NCI-H510A (cell line): ENCODE measurements around the gene GALK2.

ENCODE experiments used
- DNase-seq: peaks from one replicate; lab custom pipeline; 2025; lab: John Stamatoyannopoulos, UW

Gene GALK2

DNA sequence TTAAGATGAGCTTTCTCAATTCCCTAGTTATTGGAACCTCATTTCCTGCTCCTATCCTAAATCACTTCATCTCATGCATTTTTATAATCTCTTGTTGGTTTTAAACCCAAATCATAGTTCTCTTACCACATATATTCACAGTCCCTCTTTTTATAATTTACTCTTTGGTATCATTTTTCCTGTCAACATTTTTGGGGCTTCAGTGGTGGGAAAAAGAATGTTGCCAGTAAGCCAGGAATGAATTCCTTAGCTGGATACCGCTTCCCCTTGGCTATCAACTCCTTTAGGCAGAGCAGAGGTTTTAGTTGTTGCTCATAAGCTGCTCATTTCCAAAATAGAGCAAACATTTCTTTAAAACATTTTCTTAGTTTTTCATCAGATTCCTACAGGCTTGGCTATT, 112.3 kb downstream of the GALK2 start:
- no peak for DNase-seq

DNA sequence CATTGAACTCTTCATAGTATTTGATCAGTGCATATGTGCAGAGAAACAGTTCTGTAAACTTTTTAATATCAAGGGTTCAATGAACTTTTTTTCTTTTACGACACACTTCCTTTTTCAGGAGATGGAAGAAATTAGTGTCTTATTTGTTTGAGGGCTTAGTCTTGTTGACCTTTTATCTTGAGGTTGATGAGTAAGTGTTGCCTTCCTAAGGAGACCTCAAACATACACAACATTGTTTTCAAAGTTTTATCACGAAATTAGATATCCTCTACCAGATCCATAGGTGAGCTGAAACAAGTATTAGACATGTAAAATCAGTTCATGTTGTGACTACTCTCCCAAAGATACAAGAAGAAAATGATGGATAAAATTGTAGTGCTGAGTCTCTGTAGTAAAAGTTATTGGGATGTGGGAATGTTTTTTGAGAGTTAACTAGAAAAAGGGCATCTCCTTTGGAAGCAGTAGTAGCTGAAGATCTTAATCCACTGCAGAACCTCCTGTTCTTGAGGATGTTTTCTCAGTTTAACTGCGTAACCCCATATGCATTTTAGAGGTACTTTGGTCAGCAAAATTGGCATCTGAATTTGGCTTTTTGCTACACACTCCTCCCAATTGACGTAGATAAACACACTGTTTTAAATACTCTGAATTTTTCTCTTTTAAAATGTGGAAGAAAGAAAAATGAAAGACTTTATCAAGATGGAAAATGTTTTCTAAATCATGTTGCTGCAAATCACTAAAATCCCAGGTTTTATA, 116.8 kb downstream of the GALK2 start:
- DNase-seq, result no peak

DNA sequence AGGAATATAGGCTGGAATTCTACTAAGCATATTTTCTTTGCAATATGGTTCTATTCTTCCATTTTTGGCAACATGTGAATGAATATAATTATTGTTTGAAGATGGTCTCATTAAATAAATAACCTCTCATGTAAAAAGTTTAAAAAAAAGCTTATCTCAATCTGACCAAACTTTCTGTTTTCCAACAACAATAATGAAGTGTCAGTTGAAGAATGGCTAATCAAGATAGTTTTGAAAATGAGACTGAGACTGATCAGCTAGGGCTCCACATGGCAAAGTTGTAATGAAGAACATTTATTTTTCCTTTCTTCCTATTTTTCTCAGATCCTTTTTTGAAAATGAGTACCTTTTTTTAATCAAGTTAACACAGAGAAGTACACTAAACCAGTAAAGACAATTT, 117.4 kb downstream of the GALK2 start:
- DNase-seq, result no peak

DNA sequence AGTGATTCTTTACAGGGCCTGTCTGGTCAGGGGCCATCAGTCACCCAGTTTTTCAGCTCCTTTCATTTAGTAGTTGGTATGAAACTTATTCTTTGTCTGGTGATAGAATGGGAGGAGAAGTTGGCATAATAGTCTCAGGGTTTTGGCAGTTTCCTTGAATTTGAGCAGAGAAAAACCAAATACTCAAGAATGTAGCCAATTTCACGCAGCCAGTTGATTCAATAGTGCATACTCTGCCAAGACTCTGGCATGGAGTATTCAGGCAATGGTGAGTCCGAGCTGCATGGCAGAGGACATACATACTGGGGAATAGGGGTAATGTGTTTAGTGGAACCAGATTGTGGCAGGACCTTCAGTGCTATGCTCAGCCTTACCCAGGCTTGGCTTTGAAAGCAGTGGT, 118.3 kb downstream of the GALK2 start:
- DNase-seq, result no peak

DNA sequence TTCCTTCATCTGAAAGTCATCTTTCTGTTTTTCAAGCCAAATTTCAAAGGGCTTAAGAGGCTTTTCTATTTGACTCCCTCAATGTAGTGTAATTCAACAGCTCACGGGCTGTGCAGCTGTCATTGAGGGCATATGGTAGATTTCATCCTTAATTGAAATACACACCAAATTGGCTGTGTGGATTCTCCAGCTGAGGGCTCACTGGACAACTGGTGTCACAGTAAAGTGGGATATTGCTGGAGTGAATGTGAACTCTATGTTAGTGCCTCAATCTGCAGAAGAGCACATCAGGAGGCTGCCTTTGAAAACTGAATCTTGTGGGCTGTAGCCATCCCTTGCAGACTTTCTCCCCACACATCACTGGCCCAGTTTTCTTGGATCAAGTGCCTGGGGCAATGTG, 120.1 kb downstream of the GALK2 start:
- no peak for DNase-seq

DNA sequence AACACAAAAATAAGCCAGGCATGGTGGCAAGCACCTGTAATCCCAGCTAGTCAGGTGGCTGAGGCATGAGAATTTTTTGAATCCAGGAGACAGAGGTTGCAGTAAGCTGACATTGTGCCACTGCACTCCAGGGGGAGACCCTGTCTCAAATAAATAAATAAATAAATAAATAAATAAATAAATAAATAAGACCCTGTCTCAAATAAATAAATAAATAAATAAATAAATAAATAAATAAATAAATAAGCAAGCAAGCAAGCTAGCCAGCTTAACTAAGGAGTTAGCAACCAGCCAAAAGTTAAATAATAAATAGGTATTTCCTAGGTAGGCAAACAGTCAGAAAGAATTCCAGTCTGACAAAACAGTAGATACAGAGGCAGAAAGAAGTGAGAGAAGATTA, 123.9 kb downstream of the GALK2 start:
- DNase-seq, result no peak

DNA sequence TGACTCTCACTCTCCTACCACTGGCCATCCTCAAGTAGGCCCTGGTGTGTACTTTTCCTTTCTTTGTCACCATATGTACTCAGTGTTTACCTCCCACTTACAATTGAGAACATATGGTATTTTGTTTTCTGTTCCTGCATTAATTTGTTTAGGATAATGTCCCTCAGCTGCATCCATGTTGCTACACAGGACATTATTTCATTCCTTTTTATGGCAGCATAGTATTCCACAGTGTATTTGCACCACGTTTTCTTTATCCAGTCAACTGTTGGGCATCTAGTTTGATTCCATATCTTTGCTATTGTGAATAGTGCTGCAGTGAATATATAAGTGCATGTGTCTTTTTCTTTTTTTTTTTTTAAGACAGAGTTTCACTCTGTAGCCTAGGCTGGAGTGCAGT, 126.2 kb downstream of the GALK2 start:
- no peak for DNase-seq

DNA sequence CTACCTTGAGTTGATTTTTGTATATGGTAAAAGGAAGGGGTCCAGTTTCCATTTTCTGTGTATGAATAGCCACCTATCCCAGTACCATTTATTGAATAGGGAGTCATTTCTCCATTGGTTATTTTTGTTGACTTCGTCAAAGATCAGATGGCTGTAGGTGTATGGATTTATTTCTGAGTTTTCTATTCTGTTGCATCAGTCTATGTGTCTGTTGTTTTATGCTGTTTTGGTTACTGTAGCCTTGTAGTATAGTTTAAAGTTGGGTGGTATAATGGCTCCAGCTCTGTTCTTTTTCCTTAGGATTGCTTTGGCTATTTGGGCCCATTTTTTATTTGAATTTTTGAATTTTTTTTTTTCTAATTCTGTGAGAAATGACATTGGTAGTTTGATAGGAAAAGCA, 127.5 kb downstream of the GALK2 start:
- DNase-seq, result no peak

DNA sequence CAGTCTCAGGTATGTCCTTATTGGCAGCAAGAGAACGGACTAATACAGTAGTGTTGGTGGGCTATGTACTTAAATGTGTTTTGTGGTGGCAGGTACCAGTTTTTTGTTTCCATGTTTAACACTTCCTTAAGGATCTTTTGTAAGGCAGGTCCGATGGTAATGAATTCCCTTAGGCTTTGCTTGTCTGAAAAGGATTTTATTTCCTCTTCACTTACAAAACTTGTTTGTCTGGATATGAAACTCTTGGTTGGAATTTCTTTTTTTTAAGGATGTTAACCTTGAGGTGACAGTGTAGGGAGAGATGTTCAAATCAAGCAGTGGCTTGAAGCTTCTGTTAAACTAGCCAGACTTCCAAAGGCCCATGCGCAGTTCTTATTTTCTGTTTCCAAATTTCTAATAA, 130.8 kb downstream of the GALK2 start:
- no peak for DNase-seq

DNA sequence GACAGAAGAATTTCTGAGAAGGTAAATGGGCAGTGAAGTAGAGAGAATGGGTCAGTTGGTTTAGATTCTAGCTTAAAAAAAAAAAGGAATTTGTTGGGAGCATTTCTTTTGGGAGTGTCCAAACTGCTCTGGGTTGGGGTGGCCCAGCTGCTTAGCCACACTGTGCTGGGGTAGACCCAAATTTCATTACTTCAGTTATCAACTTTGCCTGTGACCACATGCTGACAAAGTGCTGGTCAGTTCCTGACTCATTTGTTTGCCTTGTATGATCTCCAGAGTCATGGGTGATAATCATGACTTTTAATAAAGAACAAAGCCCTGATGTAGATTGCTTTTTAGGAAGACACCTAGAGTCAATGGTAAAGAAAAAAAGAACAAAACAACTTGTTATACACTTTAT, 131.5 kb downstream of the GALK2 start:
- no peak for DNase-seq

DNA sequence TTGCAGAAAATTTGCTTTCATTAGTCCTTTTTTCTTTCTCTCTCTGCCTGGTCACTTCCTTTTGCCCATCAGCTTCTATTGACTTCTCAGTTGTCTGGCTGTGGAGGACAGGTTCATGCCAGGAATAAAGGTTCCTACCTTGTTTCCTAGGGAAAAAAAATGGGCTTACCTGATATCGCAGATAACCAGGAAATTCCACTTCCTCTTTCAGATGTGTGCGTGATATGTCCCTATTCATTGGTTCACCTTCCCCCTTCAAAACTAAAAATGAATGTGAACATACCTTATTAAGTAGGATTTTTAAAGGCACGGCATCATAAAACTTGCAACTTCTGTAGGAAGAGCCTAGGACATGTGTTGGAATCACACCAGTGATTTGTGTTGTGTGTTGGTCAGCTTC, 133.0 kb downstream of the GALK2 start:
- DNase-seq, result no peak

DNA sequence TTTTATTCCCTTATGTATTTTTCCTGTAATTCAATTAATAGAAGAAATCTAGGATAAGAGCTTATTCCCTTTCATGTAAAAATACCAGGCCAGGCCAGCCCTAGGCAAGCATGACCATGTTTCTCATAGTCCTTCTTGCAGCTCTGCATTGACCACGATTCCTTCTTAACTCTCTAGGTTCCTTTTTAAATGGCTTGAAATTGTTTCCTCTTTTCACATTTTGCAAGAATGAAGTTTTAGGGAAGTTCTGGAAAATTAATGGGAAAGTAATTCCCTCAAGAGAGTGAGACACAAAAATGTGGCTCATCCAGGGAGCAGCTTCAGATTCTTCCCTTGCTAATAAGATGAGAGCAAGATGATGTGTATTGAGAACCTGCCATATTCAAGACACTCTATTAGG, 136.5 kb downstream of the GALK2 start:
- DNase-seq, result no peak

DNA sequence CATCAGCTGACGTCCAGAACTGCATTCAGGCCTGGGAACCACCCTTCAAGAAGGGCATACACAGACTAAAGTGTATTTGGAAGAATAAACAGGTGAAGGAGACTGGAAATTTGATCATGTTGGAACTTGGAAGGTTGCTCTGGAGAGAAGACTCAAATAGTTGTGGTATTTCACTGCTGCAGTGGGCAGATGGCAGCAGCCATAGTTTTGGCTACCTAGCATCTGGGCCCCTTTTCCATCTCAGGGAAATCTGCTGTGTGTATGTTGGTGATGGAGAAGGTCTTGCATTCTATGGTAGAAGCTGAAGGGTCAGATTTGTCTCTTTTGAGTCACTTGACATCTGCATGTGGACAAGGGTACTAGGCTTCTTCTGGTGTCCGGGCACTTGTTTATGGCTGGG, 138.6 kb downstream of the GALK2 start:
- DNase-seq, result no peak

DNA sequence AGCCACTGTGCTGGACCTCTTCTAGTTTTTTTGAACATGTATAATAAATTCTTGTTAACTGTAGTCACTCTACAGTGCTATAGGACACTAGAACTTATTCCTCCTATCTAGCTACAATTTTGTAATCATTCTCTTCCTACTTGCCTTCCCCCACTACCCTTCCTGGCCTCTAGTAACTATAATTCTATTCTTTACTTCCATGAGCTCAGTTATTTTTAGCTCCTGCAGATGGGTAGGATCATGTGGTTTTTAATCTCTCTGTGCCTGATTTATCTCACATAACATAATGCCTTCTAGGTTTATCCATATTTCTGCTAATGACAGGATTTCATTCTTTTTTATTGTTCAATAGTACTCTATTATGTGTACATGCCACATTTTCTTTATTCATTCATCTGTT, 139.8 kb downstream of the GALK2 start:
- DNase-seq, result no peak

DNA sequence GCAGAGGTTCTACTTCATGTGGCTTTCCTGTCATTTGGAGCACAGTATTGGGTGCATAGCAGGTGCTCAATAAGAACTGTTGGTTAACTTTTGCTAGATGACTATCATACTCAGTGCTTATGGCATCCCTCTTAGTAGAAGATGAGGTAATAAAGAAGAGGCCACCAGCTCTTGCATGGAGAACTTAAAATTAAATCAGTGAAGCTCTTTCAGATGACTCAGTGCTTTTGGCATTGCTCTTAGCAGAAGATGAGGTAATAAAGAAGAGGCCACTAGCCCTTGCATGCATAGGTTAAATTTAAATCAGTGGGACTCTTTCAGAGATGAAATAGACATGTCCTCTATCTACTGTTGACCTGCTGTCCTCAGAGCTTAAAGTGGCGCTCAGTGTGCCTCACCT, 143.6 kb downstream of the GALK2 start:
- DNase-seq, result no peak

DNA sequence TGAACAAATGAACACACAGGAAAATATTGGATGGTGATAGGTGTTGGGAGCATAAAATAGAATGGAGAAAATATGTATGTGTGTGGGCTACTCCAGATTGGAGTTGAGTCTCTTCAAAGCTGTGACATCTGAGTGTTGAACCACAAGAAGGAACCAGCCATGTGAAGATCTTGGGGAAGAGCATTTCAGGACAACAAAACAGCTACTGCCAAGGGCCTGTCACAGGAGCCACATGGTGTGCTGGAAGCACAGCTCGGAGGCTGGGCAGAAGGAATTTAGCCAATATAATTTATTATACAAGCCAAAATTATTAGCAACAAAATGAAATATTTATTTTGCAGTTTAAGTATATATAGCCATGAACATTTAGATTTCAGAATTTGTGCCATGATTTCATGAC, 144.7 kb downstream of the GALK2 start:
- no peak for DNase-seq

DNA sequence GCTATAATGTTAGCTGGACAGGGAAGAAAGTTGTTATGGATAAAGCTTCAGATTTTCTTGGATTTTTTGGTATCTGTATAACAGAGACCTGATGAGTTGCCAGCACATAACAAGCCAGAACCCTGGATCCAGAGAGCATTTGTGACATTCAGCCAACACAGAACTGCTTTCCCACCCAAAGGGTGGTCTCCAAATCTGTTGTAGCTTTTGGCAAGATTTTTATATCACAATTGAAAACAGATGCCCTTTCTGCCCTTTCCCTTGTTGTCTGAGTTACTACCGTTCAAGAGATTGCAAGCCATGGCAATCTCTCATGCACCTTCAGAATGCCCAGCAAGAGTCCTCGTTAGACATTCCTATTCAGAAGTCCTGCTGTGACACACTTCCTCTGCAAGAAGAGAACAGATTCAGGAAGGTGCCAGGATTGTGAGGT, 145.4 kb downstream of the GALK2 start:
- DNase-seq, result no peak

DNA sequence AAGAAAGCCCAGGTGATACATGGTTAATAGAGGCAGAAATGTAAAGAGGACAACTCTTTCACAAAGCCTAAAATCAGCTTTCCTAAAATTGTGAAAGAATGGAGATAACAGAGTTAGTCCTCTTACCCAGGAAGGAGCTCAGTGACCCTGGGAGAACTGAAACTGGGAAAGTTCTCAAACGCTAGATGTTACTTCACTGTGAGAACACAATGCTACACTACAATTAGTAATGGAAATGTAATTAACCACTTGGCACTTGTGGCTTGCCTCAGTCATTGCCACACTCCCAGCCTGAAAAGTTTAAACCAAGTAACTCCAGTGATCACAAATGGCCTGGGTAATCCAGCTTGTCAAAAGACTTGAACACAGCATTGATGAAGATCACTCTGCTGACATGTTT, 150.3 kb downstream of the GALK2 start:
- DNase-seq, result no peak

DNA sequence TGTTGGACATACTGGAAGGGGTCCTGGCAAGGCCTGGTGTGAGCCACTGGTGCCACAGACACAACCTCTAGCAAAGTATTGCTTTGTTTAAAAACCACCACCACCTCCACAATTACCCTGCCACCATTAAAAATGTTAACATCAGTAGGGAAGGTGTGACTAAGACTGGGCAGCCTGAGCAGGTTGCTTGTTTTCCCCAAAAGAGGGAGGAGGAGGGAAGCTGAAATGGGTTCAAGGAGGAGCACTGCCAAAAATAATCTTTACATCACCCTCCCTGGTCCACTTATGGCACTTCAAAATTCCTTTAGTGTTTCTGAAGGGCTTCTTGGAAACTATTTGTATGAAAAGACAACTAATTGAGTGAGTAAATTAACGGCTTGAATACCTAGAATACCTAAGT, 153.2 kb downstream of the GALK2 start:
- DNase-seq, result no peak

DNA sequence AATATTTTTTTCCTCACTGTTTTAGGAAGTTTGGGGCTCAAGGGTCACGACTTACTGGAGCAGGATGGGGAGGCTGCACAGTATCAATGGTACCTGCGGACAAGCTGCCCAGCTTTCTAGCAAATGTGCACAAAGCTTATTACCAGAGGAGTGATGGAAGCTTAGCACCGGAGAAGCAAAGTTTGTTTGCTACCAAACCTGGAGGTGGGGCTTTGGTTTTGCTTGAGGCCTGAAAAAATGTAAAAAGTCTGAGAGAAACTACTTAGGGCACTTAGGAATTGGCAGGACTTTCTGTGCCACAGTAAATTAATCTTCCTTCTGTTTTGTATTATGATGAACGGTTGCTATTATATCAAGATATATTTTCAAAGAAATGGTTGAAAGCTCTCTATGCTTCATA, 157.9 kb downstream of the GALK2 start:
- no peak for DNase-seq

DNA sequence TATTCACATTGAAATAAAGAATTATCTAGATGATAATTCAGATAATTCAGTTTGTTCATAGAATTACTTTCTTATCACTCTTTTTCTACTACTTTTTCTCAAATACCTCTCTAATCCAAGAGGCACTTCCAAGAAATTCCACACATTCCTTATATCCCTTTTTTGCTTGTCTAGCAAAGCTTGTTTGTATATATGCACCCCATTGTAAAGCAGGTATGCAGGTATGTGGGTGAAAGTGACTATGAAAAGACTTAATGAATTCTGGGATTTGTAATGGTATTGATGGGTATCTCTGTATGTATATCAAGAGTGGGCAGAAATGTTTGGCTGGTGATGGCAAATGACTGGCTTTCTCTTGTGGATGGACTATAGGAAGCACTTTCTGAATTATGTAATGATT, 158.9 kb downstream of the GALK2 start:
- DNase-seq, result no peak

DNA sequence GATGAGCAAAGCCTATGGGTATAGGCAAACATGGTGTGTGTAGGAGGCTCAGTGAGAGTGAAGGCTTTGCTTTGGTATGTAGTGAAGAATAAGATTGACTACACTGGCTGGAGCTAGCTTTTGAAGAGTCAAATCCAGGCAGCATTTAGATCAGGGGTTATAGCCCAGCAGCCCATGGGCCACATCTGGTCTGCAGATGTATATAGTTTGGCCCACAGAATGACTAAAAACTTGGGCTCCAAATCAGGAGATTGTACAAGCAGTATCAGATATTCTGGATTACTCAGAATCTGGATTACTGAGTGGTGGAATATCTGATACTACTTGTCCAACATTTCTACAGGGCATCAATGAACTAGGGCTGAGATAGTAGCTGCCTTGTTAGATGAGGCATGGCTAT, 160.1 kb downstream of the GALK2 start:
- DNase-seq, result no peak

DNA sequence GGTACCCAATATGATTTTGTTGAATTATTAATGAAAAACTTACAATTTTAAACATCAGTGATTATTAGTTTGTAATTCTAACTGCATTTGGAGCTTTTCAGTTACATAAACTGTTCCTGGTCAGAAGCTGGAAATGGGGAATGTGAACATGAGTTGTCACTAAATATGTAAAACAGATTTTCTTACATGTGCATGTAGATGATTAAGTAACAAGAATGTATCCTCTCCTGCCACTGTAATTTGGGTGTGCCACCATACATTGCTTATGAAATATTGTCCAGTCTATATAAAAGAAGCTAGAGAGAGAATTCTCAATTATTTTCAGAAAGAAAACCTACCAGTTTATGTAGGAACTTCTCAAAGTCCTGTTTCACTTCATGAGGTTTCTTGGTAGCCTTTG, 161.4 kb downstream of the GALK2 start:
- no peak for DNase-seq

DNA sequence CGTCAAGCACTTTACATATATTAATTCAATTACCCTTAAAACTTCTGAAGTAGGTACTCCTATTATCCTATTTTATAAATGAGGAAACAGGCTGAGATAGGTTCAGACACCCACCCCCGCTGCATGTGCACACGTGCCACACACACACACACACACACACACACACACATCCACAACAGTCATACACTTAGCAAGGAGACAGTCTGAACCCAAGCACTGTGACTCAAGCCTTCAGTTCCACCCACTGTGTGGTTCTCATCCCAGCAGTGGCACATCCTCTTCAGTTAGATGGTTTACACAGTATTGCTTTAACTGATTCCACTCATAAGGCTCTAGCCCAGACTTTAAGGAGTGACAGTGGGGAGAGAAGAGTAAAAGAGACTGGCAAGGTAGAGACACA, 161.9 kb downstream of the GALK2 start:
- no peak for DNase-seq

DNA sequence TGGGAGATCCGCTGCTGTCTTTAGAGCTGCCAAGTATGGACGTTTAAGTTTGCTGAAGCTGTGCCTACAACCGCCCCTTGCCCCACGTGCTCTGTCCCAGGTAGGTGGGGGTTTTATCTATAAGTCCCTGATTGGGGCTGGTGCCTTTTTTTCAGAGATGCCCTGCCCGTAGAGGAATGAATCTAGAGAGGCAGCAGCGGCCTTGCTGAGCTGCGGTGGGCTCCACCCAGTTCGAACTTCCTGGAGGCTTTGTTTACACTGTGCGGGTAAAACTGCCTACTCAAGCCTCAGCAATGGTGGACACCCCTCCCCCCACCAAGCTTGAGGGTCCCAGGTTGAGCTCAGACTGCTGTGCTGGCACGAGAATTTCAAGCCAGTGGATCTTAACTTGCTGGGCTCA, 169.6 kb downstream of the GALK2 start:
- DNase-seq, result no peak
